IPS-18c (cell line): ENCODE data around the gene MSX1.

Source experiments
- H3K4me3 ChIP-seq: 2 replicates; pipeline ENCODE4 v1.7.0; 2013; ENCODE audit warnings: low read depth, mild to moderate bottlenecking, low read length, moderate library complexity; ENCODE audit not compliant: insufficient read depth
- H3K9me3 ChIP-seq: one replicate; pipeline ENCODE4 v1.6.1; 2013; ENCODE audit warnings: mild to moderate bottlenecking, low read length, moderate library complexity; ENCODE audit not compliant: control insufficient read depth, insufficient read depth

MSX1 gene

DNA sequence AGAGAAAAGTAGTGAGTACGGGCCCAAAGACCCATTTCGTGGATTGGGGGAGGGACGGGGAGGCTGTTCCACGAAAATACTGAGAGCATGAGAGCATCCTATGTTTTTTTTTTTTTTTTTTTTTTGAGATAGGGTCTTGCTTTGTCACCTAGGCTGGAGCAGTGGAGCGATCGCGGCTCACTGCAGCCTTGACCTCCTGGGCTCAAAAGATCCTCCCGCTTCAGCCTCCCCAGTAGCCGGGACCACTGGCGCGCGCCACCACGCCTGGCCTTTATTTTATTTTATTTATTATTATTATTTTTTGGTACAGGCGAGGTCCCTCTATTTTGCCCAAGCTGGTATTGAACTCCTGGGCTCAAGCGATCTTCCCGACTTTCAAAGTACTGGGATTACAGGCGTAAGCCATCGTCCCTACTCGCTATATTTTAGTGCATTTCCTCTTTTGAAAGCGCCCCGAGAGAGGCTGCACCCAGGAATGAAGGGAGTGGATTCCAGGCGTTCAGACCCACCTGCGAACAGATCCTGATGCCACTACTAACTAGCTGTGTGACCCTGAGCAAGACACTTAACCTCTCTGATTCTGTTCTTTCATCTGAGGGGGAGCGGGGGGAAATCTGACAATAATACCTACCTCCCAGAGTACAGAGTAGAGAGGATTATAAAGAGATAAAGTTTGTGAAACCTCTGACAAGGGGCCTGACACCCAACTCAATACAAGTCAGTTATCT, 5.4 kb upstream of the MSX1 start:
- Histone ChIP-seq H3K4me3 (no peak overlapping the region), H3K9me3 (peaks cover 2% of the 10 kb centered on the region)

DNA sequence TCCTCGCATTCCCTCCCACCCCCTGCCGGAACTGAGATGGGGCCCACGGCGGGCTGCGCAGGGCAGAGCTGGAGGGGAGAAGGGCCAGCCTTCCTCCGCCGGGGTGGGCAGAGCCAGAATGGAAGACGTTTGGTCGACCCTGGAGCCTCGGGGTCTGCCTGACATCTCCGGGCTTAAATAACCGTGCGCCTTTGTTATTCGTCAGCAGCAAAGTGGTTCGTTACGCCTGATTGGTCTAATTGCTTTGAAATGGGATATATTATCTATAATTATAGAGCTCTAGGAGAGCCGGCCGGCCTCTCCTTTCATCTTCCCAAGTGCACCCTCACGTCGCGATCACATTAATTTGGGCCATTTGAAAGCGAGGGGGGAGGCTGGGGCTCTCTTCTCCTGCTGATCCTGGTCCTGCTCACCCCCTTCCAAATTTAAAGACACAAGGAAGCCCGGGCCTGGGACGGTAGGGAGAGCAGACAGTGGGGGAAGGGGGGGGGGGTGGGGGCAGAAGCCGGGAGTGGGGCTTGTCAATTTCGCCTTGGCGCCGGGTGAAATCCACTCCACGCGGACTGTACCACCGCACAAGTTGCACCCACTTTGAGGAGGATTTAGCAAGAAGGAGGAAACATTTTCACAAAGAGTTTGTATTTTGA, 4.7 kb upstream of the MSX1 start:
- Histone ChIP-seq H3K9me3 (peaks cover 2% of the 10 kb centered on the region), H3K4me3 (no peak overlapping the region)

- Histone ChIP-seq H3K9me3 (peaks cover 2% of the 10 kb centered on the region), H3K4me3 (no peak overlapping the region)
Measured at GRCh38 chr4:4855301-4856070, 4.0 kb upstream of the MSX1 start.

DNA sequence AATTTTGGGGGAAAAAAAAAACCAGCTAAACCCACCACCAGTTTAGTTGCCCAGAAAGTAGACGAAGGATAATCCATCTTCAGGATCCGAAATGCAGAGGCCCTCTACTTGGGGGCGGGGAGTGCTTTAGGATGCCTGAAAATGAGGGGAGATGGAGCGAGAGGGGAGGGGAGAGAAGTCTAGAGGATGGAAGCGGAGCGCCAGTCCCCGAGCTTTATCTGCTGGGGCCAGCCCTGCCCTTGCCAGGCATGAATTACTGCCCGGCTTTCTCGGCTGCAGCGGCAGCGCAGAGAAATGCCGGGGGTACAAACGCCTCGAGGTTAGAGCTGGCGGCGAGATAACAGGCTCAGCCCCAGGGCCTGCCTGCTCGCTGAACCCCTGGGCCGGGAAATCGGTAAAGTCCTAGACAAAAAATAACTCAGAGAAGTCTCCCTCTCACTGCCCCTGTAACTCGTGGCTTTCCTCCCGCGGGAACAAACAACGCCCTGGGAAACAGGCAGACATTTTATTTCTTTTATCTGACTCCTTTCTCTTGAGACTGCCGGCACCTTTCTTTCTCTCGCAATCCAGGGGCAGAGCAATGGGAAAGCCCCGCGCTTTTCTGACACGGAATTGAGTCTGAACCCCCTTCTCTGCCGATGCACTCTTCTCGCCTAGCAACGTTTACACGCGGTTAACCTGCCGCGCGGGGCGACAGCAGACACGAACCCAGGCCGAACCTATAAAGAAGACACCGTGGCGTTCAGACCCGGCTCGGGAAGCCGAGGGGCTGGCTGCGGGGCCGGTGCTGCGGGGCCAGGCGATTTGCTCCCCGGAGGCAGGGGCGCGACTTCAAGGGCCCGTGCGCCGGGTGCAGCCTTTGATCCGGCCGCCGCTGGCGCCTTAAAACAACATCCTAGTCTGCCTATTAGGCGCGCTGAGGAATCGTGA, 3.1 kb upstream of the MSX1 start:
- no peak overlapping the region; the same call in 1 of the 2 replicates for H3K4me3 ChIP-seq
- peaks cover 2% of the 10 kb centered on the region for H3K9me3 ChIP-seq

GRCh38 chr4:4857001-4857808, 2.3 kb upstream of the MSX1 start:
- no peak overlapping the region for H3K4me3 ChIP-seq
- peaks cover 2% of the 10 kb centered on the region for H3K9me3 ChIP-seq

DNA sequence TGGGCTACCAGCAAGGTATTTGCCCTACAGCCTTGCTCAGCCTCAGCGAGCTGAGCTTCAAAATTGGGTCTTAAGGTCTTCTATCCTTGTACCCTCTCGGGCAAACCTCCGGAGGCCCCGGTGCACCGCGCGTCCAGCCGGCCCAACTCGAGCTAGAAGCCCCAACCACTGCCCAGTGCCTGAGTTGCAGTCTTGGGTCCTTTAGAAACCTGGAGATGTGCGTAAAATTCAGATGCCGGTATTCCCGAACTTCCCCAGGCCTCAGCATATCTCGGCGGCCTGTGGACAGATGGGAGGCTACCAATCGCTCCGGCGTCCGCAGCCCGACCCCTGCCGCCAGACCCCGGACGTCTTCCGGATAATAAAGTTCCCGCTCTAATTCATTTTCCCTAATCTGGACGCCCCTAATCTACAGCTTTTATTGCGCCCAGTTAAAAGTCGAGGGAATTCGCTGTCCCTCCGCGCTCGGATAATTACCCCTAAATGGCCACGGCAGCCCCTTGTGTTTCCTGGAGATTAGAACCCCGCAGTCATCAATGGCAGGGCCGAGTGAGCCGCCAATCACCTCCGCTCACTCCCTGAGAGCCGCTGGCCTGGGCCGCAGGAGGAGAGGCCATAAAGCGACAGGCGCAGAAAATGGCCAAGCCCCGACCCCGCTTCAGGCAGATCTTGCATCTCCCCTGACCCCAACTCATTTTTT, 1.5 kb upstream of the MSX1 start:
- Histone ChIP-seq H3K4me3 (no peak overlapping the region), H3K9me3 (peaks cover 2% of the 10 kb centered on the region)

DNA sequence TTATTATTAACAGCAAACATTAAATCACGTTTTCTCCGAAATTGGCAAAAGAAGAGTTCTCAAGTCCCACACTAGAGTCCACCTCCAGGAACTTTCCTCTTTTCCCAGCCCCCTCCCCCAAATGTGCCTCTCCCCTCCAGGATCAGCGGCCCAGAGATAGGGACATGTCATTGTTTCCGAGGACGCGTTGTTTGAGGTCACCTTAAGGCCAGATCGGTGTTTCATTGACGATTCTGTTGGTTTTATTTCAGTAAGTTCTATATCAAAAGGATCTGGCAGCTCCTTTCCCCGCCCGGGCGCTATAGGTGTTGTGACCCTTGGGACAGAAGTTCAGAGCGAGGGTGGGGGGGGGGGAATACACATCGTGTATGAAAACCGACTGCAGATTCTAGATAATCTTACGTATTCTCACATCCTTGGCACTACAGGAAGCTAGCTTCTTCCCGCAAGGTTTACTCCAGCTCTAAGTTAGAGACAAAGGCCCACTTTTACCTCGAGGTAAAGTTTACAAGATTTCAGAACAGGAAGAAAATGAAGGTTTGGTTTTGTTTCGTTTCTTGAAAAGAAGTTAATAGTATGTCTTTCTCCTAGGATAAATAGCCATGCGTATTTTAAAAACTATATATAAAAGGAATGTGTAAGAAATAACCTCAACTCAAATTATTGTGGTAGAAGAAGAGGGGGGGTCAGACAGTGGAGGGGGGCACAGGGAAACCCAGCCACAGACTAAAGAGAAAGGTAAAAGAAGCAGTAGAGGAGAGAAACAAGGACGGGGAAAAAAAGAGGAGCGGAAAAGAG, 739 bp upstream of the MSX1 start:
- Histone ChIP-seq H3K4me3 (no peak overlapping the region; the same call in 1 of the 2 replicates), H3K9me3 (no peaks in the 10 kb centered on the region)

DNA sequence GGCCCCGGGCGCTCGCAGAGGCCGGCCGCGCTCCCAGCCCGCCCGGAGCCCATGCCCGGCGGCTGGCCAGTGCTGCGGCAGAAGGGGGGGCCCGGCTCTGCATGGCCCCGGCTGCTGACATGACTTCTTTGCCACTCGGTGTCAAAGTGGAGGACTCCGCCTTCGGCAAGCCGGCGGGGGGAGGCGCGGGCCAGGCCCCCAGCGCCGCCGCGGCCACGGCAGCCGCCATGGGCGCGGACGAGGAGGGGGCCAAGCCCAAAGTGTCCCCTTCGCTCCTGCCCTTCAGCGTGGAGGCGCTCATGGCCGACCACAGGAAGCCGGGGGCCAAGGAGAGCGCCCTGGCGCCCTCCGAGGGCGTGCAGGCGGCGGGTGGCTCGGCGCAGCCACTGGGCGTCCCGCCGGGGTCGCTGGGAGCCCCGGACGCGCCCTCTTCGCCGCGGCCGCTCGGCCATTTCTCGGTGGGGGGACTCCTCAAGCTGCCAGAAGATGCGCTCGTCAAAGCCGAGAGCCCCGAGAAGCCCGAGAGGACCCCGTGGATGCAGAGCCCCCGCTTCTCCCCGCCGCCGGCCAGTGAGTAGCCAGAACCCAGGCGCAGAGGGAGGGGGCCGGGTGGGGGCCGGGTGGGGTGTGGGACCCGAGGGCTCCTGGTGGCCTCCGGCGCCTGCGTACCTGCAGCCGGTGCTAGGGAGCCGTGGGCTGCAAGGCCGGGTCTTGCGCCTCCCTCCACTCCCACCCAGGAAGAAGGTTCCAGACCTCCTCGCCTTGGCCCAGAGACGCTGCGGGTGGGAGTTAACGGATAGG, 534 bp downstream of the MSX1 start:
- H3K9me3 ChIP-seq: no peaks in the 10 kb centered on the region
- H3K4me3 ChIP-seq: peak overlapping the region; percentile 58

DNA sequence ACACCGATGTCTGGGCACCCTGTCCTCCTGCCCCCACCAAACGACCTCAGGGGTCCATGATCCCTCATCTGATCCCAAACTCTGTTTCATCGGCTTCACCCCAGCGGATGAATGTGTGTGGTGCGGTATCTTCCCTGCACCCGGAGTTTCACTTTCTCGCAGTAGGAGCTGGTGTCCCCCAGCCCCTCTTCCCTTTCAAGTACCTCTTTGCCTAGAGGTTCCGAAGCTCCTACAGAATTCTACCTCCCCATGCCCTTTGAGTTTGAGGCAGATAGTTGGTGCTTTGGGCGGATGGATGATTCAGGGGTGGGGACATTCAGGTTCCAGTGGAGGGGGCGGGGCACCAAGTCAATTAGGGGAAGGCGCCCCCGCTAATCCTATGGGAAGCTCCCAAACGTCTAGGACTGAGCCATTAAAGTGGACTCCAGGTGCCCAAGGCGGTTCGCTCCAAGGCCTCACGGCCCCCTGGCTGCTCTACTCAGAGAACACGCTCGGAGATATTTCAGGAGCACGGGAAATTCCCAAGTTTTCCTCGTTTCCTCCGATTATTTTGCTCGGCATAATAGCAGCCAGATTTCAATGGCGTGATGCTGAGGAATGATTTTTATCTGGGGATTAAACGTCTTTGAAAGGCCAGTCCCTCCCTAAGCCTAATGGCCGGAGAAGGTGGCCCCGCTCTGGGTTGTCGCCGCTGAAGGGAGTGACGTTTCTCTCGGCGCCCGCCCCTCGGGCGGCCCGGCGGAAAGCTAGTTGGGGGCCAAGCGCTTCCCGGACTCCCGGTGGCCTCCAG, 1.3 kb downstream of the MSX1 start:
- no peaks in the 10 kb centered on the region for H3K9me3 ChIP-seq
- peak overlapping the region; percentile 40; the same call in 1 of the 2 replicates for H3K4me3 ChIP-seq

GRCh38 chr4:4861390-4862018, 2.0 kb downstream of the MSX1 start:
- H3K9me3 ChIP-seq: no peaks in the 10 kb centered on the region

DNA sequence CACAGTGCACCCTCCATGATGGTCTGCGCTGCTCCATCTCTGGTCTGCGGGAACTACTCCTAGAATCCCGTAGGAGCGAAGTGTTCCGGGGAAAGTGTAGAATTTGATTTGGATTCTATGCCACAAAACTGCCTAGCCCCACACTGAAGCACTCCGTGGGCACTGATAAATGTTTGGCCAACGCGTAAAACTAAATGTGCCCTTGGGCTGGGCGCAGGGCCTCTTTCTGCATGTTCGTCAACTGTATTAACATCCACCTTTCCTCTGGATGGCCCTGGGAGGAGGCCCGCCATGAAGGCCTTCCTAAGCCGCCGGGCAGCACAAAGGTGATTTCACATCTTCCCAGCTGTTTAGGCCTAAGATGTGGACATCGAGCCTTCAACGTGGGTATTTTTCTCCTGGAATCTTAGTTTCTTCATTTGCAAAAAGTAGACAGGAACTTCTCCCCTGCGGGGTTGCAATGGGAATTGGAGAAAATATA, 2.6 kb downstream of the MSX1 start:
- Histone ChIP-seq H3K9me3 (no peaks in the 10 kb centered on the region), H3K4me3 (no peak overlapping the region)

More at GRCh38 chr4:4861390-4862018, 2.0 kb downstream of the MSX1 start:
- 0 out of 2 replicates have a peak overlapping the region, but pooled peaks have one; percentile 40 for H3K4me3 ChIP-seq

DNA sequence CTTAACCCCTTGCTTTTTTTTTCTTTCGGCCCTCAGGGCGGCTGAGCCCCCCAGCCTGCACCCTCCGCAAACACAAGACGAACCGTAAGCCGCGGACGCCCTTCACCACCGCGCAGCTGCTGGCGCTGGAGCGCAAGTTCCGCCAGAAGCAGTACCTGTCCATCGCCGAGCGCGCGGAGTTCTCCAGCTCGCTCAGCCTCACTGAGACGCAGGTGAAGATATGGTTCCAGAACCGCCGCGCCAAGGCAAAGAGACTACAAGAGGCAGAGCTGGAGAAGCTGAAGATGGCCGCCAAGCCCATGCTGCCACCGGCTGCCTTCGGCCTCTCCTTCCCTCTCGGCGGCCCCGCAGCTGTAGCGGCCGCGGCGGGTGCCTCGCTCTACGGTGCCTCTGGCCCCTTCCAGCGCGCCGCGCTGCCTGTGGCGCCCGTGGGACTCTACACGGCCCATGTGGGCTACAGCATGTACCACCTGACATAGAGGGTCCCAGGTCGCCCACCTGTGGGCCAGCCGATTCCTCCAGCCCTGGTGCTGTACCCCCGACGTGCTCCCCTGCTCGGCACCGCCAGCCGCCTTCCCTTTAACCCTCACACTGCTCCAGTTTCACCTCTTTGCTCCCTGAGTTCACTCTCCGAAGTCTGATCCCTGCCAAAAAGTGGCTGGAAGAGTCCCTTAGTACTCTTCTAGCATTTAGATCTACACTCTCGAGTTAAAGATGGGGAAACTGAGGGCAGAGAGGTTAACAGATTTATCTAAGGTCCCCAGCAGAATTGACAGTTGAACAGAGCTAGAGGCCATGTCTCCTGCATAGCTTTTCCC, 3.4 kb downstream of the MSX1 start:
- H3K4me3 ChIP-seq: no peak overlapping the region

More for the DNA sequence above, 3.4 kb downstream of the MSX1 start:
- no peaks in the 10 kb centered on the region for H3K9me3 ChIP-seq
